H7 (cell line): ENCODE measurements around the gene GPBP1L1. TPM values are rescaled to one million over a fixed set of nuclear protein-coding genes. Genes with fewer than 3 reads are reported as not detected.
A peak's percentile ranks its signal among the peaks of the same experiment; 100 is the strongest.
"Not testable (repeated sequence)": the region's sequence is repeated elsewhere in the genome, so short reads cannot be mapped to it uniquely, and the experiment has no call there.

Experiments
- DNase-seq: peaks from one replicate; pipeline ENCODE4 v3.0.0; 2012
- H3K27me3 ChIP-seq: 2 replicates; pipeline ENCODE4 v1.6.0; 2011; ENCODE audit warnings: mild to moderate bottlenecking, low read length; ENCODE audit not compliant: control insufficient read depth, insufficient read depth
- H3K36me3 ChIP-seq: replicated peaks from 2 replicates; pipeline ENCODE4 v1.5.1; 2011; ENCODE audit warnings: low read length; ENCODE audit not compliant: control insufficient read depth, insufficient read depth
- H3K4me3 ChIP-seq: 2 replicates; pipeline ENCODE4 v1.5.1; 2011; ENCODE audit warnings: low read depth, mild to moderate bottlenecking, control low read depth, low read length, moderate library complexity; ENCODE audit not compliant: insufficient read depth
- total RNA-seq: library from RNA; depleted of rRNA; stranded (reverse); fragments of >200 nt; shearing (Covaris generic); gene quantifications from 2 replicates; pipeline ENCODE4 v1.2.3, GENCODE V29; 2014

The GPBP1L1 gene
- total RNA-seq, 1 experiment from 2014 or later = 156 TPM

- DNase-seq = no peak
- H3K4me3 ChIP-seq = no peak overlapping the region
- H3K27me3 ChIP-seq = no peaks in the 10 kb centered on the region
- peaks cover 47% of the 10 kb centered on the region for H3K36me3 ChIP-seq
Measured at GRCh38 chr1:45608175-45609156, 77.9 kb downstream of the GPBP1L1 start.

- Histone ChIP-seq H3K27me3 (no peaks in the 10 kb centered on the region), H3K36me3 (peaks cover 46% of the 10 kb centered on the region), H3K4me3 (no peak overlapping the region)
- DNase-seq = no peak
Measured at GRCh38 chr1:45607404-45608074, 78.8 kb downstream of the GPBP1L1 start.

- peaks cover 36% of the 10 kb centered on the region for H3K36me3 ChIP-seq
- DNase-seq = no peak
- H3K4me3 ChIP-seq = no peak overlapping the region
- H3K27me3 ChIP-seq = no peaks in the 10 kb centered on the region
Measured at GRCh38 chr1:45604239-45604638, 82.1 kb downstream of the GPBP1L1 start.

- H3K27me3 ChIP-seq, DNase-seq, H3K4me3 ChIP-seq: not testable (repeated sequence)
- peaks cover 11% of the 10 kb centered on the region for H3K36me3 ChIP-seq
Measured at GRCh38 chr1:45596765-45597164, 89.6 kb downstream of the GPBP1L1 start.

- Histone ChIP-seq H3K36me3 (peaks cover 14% of the 10 kb centered on the region), H3K4me3 (no peak overlapping the region), H3K27me3 (no peaks in the 10 kb centered on the region)
- DNase-seq = no peak
Measured at GRCh38 chr1:45594412-45594811, 91.9 kb downstream of the GPBP1L1 start.

GRCh38 chr1:45589861-45590260, 96.5 kb downstream of the GPBP1L1 start:
- H3K27me3 ChIP-seq = no peaks in the 10 kb centered on the region
- no peak overlapping the region for H3K4me3 ChIP-seq
- peaks cover 17% of the 10 kb centered on the region for H3K36me3 ChIP-seq
- DNase-seq = no peak

GRCh38 chr1:45586769-45587168, 99.6 kb downstream of the GPBP1L1 start:
- H3K27me3 ChIP-seq = no peaks in the 10 kb centered on the region
- no peak overlapping the region for H3K4me3 ChIP-seq
- H3K36me3 ChIP-seq = peaks cover 6% of the 10 kb centered on the region
- no peak for DNase-seq

- peak overlapping the region; percentile 100 for H3K4me3 ChIP-seq
- H3K36me3 ChIP-seq = peaks cover 3% of the 10 kb centered on the region
- no peak for DNase-seq
- H3K27me3 ChIP-seq = no peaks in the 10 kb centered on the region
Measured at GRCh38 chr1:45585496-45586075, 100.7 kb downstream of the GPBP1L1 start.

- no peaks in the 10 kb centered on the region for H3K27me3 ChIP-seq
- H3K4me3 ChIP-seq = peak overlapping the region; percentile 100
- no peak for DNase-seq
- H3K36me3 ChIP-seq = peaks cover 3% of the 10 kb centered on the region
Measured at GRCh38 chr1:45585110-45585426, 101.3 kb downstream of the GPBP1L1 start.

DNA sequence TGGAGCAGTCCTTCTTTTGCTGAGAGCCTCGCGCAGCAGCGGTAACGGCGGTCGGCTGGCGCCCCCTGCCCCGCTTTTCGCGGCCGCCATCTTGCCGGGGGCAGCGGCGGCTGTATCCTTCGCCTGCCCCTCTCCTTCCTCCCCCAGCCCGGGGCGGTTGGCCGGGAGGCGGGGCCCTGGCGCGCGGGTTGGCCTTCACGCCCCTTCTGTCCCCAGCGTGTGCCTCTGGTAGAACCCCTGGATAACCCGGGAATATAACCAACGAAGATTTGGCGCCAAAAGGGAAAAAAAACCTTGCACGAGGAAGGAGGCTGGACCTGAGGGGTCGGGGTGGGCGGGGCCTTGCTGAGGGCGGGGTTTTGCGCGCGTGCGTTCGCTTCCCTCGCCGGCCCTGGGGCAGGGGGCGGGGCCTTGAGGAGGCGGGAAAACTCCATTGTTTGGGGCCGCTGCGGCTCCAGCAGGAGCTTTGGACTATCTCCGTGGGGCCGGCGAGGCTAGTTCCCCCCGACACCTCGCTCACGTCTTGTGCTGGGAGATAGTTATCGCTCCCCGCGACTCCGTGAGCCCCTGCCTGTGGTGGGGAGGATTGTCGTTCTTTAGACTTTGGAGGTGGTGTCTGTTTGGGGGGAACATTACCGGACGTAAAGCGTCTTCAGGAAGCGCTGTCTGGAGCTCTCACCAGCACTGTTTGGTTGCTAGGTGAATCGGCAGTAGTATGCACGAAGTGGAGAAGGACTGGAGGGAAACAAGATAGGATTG, 101.8 kb downstream of the GPBP1L1 start:
- peak; percentile 97 for DNase-seq
- H3K4me3 ChIP-seq = peak overlapping the region; percentile 100
- peaks cover 3% of the 10 kb centered on the region for H3K36me3 ChIP-seq
- H3K27me3 ChIP-seq = no peaks in the 10 kb centered on the region

- H3K27me3 ChIP-seq = no peaks in the 10 kb centered on the region
- H3K4me3 ChIP-seq = peak within 1 kb of the TSS; percentile 100
- peak; percentile 94 for DNase-seq
- H3K36me3 ChIP-seq = peaks cover 3% of the 10 kb centered on the region
Measured at GRCh38 chr1:45583666-45584350, 102.5 kb downstream of the GPBP1L1 start, which contains the start of gene NASP. Gene NASP, plus strand, starts transcription at chr1:45584041. Its CDS starts 106 bp downstream, at chr1:45584147.

DNA sequence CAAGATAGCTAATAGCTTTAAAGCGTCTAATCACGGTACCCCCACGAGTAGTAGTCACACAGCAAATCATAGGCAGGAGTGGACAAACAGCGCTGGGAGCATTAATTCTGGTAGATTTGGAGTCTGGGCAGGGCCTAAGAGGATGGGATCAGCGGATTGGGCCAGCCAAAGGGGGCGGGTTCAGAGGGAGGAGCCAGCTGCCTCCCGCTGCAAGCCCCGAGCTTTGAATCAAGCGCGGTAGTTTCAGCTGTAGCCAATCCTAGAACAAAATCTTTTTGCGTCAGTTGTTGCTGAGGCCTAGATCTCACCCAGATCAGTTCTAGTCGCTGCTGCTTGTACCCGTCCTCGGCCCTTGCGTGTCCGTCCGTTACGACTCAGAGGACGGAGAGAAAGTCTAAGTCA, 103.1 kb downstream of the GPBP1L1 start:
- Histone ChIP-seq H3K27me3 (no peaks in the 10 kb centered on the region), H3K4me3 (peak overlapping the region; percentile 100), H3K36me3 (peaks cover 2% of the 10 kb centered on the region; the same call in 1 of the 2 replicates)
- DNase-seq = peak; percentile 96
